ENCODE results near the gene CRIM1. TPM values are rescaled to one million over a fixed set of nuclear protein-coding genes. Genes with fewer than 3 reads are reported as not detected.
A peak's percentile ranks its signal among the peaks of the same experiment; 100 is the strongest.

Gene CRIM1
- total RNA-seq, 1 experiment from 2014 or later = 27.6 TPM

DNA sequence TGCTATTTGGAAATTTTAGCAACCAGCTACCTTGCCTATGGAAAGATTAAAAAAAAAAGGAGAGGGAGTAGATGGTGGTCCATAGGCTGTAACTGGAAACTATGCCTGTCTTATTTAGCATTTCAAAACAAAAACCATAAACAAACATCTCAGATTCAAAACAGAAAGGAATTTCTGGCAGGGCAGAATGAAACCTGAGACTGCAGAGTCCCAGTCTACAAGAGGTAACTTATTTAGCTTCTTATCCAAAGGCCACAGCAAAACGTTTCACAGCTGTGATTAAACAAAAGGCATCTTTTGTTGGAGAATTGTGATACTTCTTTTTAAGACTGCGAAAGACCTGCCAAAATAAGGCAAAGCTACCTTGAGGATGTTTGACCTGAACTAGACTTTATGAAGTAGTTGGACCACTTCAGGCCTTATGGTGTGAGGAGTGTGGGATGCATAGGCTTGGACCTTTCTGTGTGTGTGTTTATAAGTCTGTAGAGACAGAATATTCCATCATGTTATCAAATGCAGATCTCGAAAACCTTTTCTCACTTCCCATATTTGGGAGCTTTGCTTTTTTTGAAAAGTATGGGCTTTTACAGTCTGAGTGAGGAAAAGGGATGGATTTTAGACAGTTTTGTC, 11.0 kb downstream of the CRIM1 start:
- no peak overlapping the region for H3K9ac ChIP-seq (ENCODE audit: extremely low read depth, insufficient read length, low read length)

More for the DNA sequence above, 11.0 kb downstream of the CRIM1 start:
- no peak overlapping the region for H2BK120ac ChIP-seq (ENCODE audit: low read depth, low read length, poor library complexity, severe bottlenecking)
- H3K14ac ChIP-seq (ENCODE audit: insufficient read depth, low read length) = no peak overlapping the region
- no peak overlapping the region for H4K91ac ChIP-seq (ENCODE audit: insufficient read length, low read depth, low read length)
- Mint-ChIP-seq H3K4me3 (peak overlapping the region in 1 of 2 experiments; percentile 62; a peak in 3 of 5 replicates), H3K36me3 (ENCODE audit: insufficient read depth in 1 of 3, low read depth in 3 of 3) (no peaks in the 10 kb centered on the region), H3K27ac (peak overlapping the region in 2 of 3 experiments; percentile 67 to 78; a peak in 6 of 7 replicates), H3K4me1 (peaks cover 90 to 92% of the 10 kb centered on the region in 2 experiments), H3K27me3 (ENCODE audit: low read depth) (no peaks in the 10 kb centered on the region), H3K9me3 (no peaks in the 10 kb centered on the region)
- no peak overlapping the region for H2AK5ac ChIP-seq (ENCODE audit: insufficient read length, low read length)
- peak overlapping the region; percentile 56 for H3K27ac ChIP-seq (ENCODE audit: insufficient read length, low read depth, low read length)
- no peak overlapping the region for H3K4ac ChIP-seq (ENCODE audit: low read depth, low read length)
- no peak overlapping the region for H3K23ac ChIP-seq (ENCODE audit: insufficient read length, low read depth, low read length)
- peaks cover 35% of the 10 kb centered on the region; the same call in 1 of the 2 replicates for H3K4me1 ChIP-seq (ENCODE audit: insufficient read depth, low read length)
- peak overlapping the region; percentile 10 for H3T11ph ChIP-seq (ENCODE audit: low read length)
- H3K56ac ChIP-seq (ENCODE audit: insufficient read length, low read depth, low read length) = no peak overlapping the region
- TF ChIP-seq, protein P1, sequence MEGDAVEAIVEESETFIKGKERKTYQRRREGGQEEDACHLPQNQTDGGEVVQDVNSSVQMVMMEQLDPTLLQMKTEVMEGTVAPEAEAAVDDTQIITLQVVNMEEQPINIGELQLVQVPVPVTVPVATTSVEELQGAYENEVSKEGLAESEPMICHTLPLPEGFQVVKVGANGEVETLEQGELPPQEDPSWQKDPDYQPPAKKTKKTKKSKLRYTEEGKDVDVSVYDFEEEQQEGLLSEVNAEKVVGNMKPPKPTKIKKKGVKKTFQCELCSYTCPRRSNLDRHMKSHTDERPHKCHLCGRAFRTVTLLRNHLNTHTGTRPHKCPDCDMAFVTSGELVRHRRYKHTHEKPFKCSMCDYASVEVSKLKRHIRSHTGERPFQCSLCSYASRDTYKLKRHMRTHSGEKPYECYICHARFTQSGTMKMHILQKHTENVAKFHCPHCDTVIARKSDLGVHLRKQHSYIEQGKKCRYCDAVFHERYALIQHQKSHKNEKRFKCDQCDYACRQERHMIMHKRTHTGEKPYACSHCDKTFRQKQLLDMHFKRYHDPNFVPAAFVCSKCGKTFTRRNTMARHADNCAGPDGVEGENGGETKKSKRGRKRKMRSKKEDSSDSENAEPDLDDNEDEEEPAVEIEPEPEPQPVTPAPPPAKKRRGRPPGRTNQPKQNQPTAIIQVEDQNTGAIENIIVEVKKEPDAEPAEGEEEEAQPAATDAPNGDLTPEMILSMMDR (conservative IDR thresholded peaks at IDR 0.05) = no peak
- H2BK15ac ChIP-seq (ENCODE audit: low read depth, low read length) = no peak overlapping the region
- DNase-seq = no peak
- H3K79me1 ChIP-seq (ENCODE audit: insufficient read depth, low read depth, low read length, poor library complexity, severe bottlenecking) = peaks cover 3% of the 10 kb centered on the region
- no peak overlapping the region for H4K8ac ChIP-seq (replicated peaks; ENCODE audit: insufficient read length, low read depth, low read length)
- H4K20me1 ChIP-seq (ENCODE audit: control insufficient read depth, insufficient read depth, insufficient read length) = no peaks in the 10 kb centered on the region
- no CpG with 5 or more reads among the region's 3 CpGs for WGBS (ENCODE audit: extremely low coverage, insufficient read length, low lambda C conversion rate)
- H2BK12ac ChIP-seq (ENCODE audit: insufficient read length, low read depth, low read length) = no peak overlapping the region
- H3K79me2 ChIP-seq (ENCODE audit: insufficient read depth, low read length) = peaks cover 60% of the 10 kb centered on the region
- H2BK20ac ChIP-seq (ENCODE audit: low read depth, low read length, poor library complexity, severe bottlenecking) = no peak overlapping the region
- no peaks in the 10 kb centered on the region for H3K9me3 ChIP-seq (ENCODE audit: control insufficient read depth, low read depth, low read length)
- no peaks in the 10 kb centered on the region for H3K23me2 ChIP-seq (ENCODE audit: insufficient read length, low read depth, low read length, poor library complexity, severe bottlenecking)
- no peak overlapping the region for H2AFZ ChIP-seq (ENCODE audit: low read length)
- H4K5ac ChIP-seq (ENCODE audit: insufficient read length, low read depth, low read length) = peak overlapping the region; percentile 3
- H3K4me2 ChIP-seq (ENCODE audit: insufficient read depth, insufficient read length, low read length) = peak overlapping the region; percentile 38
- no peaks in the 10 kb centered on the region for H3K27me3 ChIP-seq (ENCODE audit: insufficient read depth, low read length)
- H3K18ac ChIP-seq (ENCODE audit: insufficient read length, low read depth, low read length) = no peak overlapping the region
- H2BK5ac ChIP-seq (ENCODE audit: insufficient read length, low read length) = no peak overlapping the region
